Measurements from ENCODE around the gene IFNA17. TPM values are rescaled to one million over a fixed set of nuclear protein-coding genes. Genes with fewer than 3 reads are reported as not detected.
"Not testable (repeated sequence)": the region's sequence is repeated elsewhere in the genome, so short reads cannot be mapped to it uniquely, and the experiment has no call there.

IFNA17 gene
- total RNA-seq, 2 experiments from 2014 or later, result not detected

DNA sequence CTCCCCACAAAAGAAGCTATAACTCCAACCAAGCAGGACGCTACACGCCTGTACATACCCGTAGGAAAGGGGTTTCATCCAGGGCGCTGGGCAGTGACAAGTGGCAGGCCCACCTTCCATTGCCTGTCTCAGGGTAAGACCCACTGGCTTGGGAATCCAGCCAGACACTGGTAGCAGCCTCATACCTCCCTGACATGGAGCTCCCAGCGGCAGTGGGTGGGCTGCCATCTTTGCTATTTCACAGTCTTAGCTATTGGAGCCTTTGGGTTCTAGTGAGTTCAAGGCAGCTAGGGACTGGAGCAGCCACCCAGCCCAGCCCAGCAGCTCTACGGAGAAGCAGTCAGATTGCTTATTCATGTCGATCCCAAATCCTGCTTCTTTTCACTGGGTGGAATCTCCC is 17.7 kb downstream of the IFNA17 start:
- Mint-ChIP-seq H3K4me1 (ENCODE audit: low read depth) (peaks cover 6% of the 10 kb centered on the region), H3K27ac (no peak overlapping the region), H3K27me3 (peaks cover 3% of the 10 kb centered on the region), H3K4me3 (no peak overlapping the region), H3K36me3 (ENCODE audit: low read depth) (no peaks in the 10 kb centered on the region), H3K9me3 (no peaks in the 10 kb centered on the region)
- ChIA-PET CTCF (interaction anchor here (0.7 to 1.9 kb wide), 3 partner anchors 15 to 185 kb away, joined by 3 to 7 read pairs (median 4); no protein-coding TSS in a partner anchor), POLR2A (no interaction called here)
- TF ChIP-seq, protein P1, sequence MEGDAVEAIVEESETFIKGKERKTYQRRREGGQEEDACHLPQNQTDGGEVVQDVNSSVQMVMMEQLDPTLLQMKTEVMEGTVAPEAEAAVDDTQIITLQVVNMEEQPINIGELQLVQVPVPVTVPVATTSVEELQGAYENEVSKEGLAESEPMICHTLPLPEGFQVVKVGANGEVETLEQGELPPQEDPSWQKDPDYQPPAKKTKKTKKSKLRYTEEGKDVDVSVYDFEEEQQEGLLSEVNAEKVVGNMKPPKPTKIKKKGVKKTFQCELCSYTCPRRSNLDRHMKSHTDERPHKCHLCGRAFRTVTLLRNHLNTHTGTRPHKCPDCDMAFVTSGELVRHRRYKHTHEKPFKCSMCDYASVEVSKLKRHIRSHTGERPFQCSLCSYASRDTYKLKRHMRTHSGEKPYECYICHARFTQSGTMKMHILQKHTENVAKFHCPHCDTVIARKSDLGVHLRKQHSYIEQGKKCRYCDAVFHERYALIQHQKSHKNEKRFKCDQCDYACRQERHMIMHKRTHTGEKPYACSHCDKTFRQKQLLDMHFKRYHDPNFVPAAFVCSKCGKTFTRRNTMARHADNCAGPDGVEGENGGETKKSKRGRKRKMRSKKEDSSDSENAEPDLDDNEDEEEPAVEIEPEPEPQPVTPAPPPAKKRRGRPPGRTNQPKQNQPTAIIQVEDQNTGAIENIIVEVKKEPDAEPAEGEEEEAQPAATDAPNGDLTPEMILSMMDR (IDR thresholded peaks at IDR 0.05), result no peak
- intact Hi-C loops (cut with micrococcal nuclease), result loop anchor here (10.0 kb wide), 1 partner anchor 574 kb away; no protein-coding TSS in a partner anchor
- no peak for ATAC-seq
- no peak for DNase-seq

DNA sequence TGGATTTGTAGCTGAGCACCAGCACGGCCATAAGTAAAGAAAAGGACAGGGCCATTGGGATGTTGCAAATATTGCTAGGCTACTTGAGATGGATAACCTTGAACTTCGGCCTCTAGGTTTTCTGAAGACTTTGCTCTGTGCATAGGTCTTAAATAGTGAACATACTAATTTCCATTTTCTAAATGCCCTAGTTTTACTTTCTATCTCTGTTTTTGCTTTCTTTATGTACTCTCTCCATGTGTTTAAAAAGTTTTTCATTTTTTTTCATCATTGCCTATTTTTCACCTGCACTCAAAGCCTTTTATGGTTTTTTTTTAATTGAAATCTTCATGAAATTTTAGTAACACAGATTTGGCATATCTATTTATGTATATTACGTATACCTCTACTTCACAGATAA is 21.0 kb downstream of the IFNA17 start, which contains the start of gene IFNA10:
TSS of gene IFNA10 (minus strand) at position 101 of the 400 bp plus-strand sequence. CDS start at position 55, 46 bp downstream.
- ATAC-seq; H3K27ac Mint-ChIP-seq; H3K4me1 Mint-ChIP-seq (ENCODE audit: low read depth); H3K9me3 Mint-ChIP-seq; intact Hi-C loops (cut with micrococcal nuclease); H3K4me3 Mint-ChIP-seq; H3K27me3 Mint-ChIP-seq; DNase-seq; H3K36me3 Mint-ChIP-seq (ENCODE audit: low read depth): not testable (repeated sequence)
- POLR2A ChIA-PET, result interaction anchor here (1.2 kb wide), 1 partner anchor 28 kb away, joined by 3 read pairs; no protein-coding TSS in a partner anchor
- CTCF ChIA-PET, result interaction anchor here (1.2 kb wide), 1 partner anchor 12 kb away, joined by 4 read pairs; no protein-coding TSS in a partner anchor

DNA sequence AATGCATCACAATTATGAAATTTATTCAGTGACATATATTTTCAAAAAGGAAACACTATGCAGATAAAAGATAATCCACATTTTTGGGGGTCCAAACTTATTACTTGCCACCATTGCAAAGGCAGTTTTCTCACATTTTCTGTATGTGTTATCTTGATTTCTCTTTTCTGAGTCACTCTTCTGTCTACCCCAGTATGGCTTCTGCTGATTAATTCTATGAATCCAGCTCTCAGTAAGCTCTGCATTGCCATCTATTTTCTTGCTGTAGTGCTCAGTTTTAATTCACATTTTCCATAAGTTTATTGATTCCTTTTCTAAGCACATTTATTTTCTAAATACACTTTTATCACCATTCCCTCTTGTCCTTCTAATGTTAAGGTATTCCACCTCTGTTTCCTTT is 22.8 kb downstream of the IFNA17 start:
- no peaks in the 10 kb centered on the region for H3K36me3 Mint-ChIP-seq (ENCODE audit: low read depth)
- POLR2A ChIA-PET, result no interaction called here
- CTCF ChIA-PET, result no interaction called here
- peaks cover 5% of the 10 kb centered on the region for H3K4me1 Mint-ChIP-seq (ENCODE audit: low read depth)
- ATAC-seq, result peak; percentile 42
- TF ChIP-seq, protein P1 (IDR thresholded peaks at IDR 0.05), result no peak
- intact Hi-C loops (cut with micrococcal nuclease), result no loop called here
- no peak overlapping the region for H3K27ac Mint-ChIP-seq
- H3K27me3 Mint-ChIP-seq, result peaks cover 5% of the 10 kb centered on the region
- no peak overlapping the region for H3K4me3 Mint-ChIP-seq
- peaks cover 3% of the 10 kb centered on the region for H3K9me3 Mint-ChIP-seq
- no peak for DNase-seq

DNA sequence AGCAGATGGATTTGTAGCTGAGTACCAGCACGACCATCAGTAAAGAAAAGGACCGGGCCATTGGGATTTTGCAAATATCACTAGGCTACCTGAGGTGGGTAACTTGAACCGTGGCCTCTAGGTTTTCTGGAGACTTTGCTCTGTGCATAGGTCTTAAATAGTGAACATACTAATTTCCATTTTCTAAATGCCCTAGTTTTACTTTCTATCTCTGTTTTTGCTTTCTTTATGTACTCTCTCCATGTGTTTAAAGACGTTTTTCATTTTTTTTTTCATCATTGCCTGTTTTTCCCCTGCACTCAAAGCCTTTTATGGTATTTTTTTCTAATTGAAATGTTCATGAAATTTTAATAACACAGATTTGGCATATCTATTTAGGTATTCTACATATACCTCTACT is 25.9 kb downstream of the IFNA17 start, which contains the start of gene IFNA7:
TSS of gene IFNA7 (minus strand) at position 101 of the 400 bp plus-strand sequence. CDS start at position 61, 40 bp downstream.
- H3K9me3 Mint-ChIP-seq; DNase-seq; POLR2A ChIA-PET; intact Hi-C loops (cut with micrococcal nuclease); H3K27ac Mint-ChIP-seq; H3K36me3 Mint-ChIP-seq (ENCODE audit: low read depth); H3K27me3 Mint-ChIP-seq; H3K4me3 Mint-ChIP-seq; ATAC-seq; H3K4me1 Mint-ChIP-seq (ENCODE audit: low read depth): not testable (repeated sequence)
- CTCF ChIA-PET, result interaction anchor here (0.6 to 1.5 kb wide), 3 partner anchors 11 to 194 kb away, joined by 3 read pairs; no protein-coding TSS in a partner anchor

DNA sequence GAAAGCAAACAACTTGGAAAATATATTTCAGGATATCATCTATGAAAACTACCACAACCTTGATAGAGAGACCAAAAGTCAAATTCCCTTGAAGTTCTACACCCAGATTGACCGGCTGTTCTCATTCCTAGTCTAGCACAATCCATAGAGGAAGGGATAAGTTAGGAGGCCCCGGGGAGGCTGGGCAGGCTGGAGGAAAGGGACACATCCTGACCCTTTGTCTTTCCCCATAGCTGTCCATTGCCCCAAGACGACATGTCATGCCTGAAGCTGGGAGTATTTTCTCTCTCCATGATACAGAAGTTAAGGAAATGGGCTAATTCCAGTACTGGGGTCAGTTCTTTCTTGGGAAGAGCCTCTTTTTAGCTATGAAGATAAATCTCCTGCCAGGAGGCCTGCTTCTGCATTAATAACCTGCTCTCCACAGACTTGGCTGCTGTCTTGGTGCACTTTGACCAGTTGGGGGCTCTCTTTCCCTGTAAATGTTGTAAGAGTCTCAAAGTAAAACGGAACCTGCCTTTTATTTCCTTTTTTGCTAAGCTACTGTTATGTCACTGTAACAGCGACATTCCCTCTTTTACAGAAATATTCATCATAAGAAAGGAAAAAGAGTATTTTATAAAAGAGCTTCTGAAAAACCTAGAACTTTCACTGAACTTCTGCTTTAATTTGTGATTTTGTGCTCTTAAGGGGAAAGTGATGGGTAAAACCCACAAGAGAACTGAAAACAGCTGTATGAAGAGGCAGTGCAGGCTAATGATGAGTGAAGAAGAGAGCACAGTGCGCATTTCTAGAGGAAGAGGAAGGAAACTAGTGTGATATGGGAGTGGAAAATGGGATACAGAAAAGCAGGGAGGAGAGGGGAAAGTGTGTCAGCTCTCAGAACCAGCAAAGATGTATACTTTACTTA is 32.9 kb downstream of the IFNA17 start:
- H3K27ac Mint-ChIP-seq; H3K27me3 Mint-ChIP-seq; H3K4me1 Mint-ChIP-seq (ENCODE audit: low read depth); intact Hi-C loops (cut with micrococcal nuclease); H3K9me3 Mint-ChIP-seq; H3K36me3 Mint-ChIP-seq (ENCODE audit: low read depth): not testable (repeated sequence)
- H3K4me3 Mint-ChIP-seq, result peak overlapping the region; percentile 6
- DNase-seq (peak; percentile 64), ATAC-seq (peak; percentile 99)
- TF ChIP-seq, protein P1 (IDR thresholded peaks at IDR 0.05), result peak; percentile 60
- POLR2A ChIA-PET, result interaction anchor here (0.6 kb wide), 2 partner anchors 38 to 133 kb away, joined by 3 read pairs; no protein-coding TSS in a partner anchor
- CTCF ChIA-PET, result interaction anchor here (0.6 to 4.6 kb wide), 49 partner anchors 8 to 1049 kb away, joined by 3 to 38 read pairs (median 4); partner anchors contain the start of genes IFNW1 and KLHL9

DNA sequence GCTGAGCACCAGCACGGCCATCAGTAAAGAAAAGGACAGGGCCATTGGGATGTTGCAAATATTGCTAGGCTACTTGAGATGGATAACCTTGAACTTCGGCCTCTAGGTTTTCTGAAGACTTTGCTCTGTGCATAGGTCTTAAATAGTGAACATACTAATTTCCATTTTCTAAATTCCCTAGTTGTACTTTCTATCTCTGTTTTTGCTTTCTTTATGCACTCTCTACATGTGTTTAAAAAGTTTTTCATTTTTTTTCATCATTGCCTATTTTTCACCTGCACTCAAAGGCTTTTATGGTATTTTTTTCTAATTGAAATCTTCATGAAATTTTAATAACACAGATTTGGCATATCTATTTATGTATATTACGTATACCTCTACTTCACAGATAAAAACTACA is 40.5 kb downstream of the IFNA17 start, which contains the start of gene IFNA4:
TSS of gene IFNA4 (minus strand) at position 101 of the 400 bp plus-strand sequence. CDS start at position 45, 56 bp downstream.
- ATAC-seq; H3K27me3 Mint-ChIP-seq; H3K36me3 Mint-ChIP-seq (ENCODE audit: low read depth); H3K4me1 Mint-ChIP-seq (ENCODE audit: low read depth); DNase-seq; POLR2A ChIA-PET; intact Hi-C loops (cut with micrococcal nuclease); H3K27ac Mint-ChIP-seq; H3K4me3 Mint-ChIP-seq; H3K9me3 Mint-ChIP-seq: not testable (repeated sequence)
- CTCF ChIA-PET, result interaction anchor here (0.8 kb wide), 1 partner anchor 208 kb away, joined by 4 read pairs; no protein-coding TSS in a partner anchor

Measured in activated CD8-positive, alpha-beta T cell treated with anti-CD3 and anti-CD28 coated beads for 36 hours (primary cell).